KBM-7 (cell line): Measurements from ENCODE around the gene CRB2.
"Not testable (repeated sequence)": the region's sequence is repeated elsewhere in the genome, so short reads cannot be mapped to it uniquely, and the experiment has no call there.

Experiments used
- DNase-seq: peaks from one replicate; pipeline ENCODE4 v3.0.0-alpha.2; 2015
- in situ Hi-C: fragments of 300-500 bp; cut with MboI; formaldehyde crosslinking; loops from 2 replicates; pipeline ENCODE4 v1.14.3; 2020; ENCODE audit warnings: low sequenced_read_pairs, low pct_unique_long_range_greater_than_20kb, mixed read lengths

CRB2 gene

GRCh38 chr9:123392802-123393201 is 36.8 kb downstream of the CRB2 start:
- in situ Hi-C loops, result no loop called here
- no peak for DNase-seq

- DNase-seq, result no peak
- in situ Hi-C loops, result no loop called here
These were observed 38.6 kb downstream of the CRB2 start for GRCh38 chr9:123394291-123395235.

- no peak for DNase-seq
- in situ Hi-C loops, result no loop called here
These were observed 39.3 kb downstream of the CRB2 start for GRCh38 chr9:123395276-123395688.

GRCh38 chr9:123395689-123396511 is 39.9 kb downstream of the CRB2 start:
- DNase-seq, result no peak
- in situ Hi-C loops, result no loop called here

DNA sequence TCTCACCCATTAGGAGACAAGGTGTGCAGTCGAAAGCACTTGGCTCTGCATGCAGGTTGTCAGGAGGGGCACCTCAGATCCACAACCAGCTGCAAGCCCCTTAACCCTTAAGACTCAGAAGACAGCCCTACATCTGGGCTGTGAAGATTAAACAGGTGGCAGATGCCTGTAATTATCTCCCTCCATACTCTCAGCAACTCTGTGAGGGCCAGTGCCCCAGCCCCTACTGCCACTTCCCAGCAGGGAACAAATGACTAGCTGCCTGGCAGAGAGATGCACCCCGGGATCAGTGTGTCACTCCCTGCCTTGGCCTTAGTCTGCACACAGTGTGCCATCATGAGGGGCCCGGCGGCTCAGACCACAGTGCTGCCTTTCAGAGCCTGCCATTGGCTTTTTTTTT is 42.0 kb downstream of the CRB2 start:
- no peak for DNase-seq
- in situ Hi-C loops, result no loop called here

GRCh38 chr9:123398938-123399337 is 42.9 kb downstream of the CRB2 start:
- DNase-seq, in situ Hi-C loops: not testable (repeated sequence)

DNA sequence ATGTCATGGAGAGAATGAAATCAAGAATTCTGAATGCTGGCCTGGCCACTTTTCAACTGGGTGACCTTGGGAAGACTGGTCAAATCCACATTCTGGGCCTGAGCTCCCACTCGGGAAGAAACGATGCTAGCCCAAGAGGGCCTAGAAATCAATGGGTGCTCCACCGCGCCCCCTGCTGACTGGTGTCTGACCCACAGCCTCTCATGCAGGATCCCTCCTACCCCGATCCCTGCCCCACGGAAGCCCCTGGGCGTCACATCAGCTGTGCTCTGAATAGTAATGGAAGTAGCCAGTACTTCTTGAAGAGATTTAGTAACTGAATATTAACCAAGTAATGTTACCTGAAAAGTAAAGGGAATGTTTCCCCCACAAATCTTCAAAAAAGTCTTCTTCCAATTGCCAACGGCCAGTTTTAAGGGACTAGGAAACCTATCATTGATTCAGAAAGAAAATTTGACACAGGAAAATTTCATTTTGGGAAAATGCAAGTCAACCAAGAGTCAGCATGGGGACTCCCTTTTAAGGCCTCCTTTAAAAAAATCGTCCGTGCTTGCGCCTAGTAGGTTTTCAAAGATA is 43.9 kb downstream of the CRB2 start:
- DNase-seq, result peak; percentile 45
- in situ Hi-C loops, result no loop called here

DNA sequence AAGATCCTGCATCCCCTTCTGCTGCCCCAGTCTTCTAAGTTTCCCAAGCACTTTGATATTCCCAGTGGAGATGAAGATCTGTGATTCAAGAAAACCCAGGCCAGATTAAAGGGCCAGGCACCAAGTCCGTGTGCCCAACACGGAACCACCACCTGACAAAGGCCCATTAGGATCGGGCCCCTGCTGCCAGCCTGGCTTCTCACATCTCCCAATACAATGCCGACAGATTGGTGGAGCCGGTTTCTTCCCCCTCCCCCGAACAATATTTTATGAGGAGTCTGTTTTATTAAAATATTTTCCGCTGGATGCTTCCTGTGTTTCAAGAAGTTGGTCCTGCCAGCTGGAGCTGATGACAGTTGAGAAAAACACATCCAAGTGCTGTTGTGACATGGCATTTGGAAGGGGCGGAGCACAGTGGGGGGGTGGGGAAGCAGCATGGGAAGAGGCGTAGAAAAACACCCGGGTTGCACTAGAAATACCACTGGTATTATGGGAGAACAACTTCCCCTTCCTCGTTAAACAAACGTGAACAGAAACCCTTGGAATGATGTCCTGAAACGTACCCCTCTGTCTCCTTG is 45.0 kb downstream of the CRB2 start:
- in situ Hi-C loops, result no loop called here
- DNase-seq, result no peak

GRCh38 chr9:123401879-123402513 is 46.0 kb downstream of the CRB2 start:
- in situ Hi-C loops, result no loop called here
- peak; percentile 58 for DNase-seq

DNA sequence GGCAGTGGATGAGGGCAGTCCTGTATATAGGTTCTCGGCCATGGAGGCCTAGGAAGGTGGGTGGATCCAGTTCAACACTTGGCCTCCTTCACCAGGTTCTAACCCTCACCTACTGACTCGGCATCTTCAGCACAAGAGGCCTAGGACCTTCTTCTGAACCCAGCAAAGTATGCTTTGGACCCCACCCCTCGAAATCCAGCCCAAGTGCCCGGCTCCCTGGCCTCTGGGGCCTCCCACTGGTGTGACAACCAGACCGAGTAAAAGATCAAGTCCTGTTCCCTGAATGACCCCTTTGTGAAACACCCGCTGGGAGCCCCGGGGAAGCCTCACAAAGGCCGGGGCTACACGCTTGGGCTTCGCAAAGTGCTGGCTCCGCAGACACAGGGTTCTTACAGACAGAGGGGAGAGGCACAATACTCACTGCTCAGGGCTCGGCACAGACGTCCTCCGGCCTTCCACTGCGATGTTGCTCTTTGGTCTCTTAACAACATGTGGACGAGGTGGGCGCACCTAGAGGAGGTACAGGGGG is 47.0 kb downstream of the CRB2 start:
- in situ Hi-C loops, result no loop called here
- DNase-seq, result no peak

DNA sequence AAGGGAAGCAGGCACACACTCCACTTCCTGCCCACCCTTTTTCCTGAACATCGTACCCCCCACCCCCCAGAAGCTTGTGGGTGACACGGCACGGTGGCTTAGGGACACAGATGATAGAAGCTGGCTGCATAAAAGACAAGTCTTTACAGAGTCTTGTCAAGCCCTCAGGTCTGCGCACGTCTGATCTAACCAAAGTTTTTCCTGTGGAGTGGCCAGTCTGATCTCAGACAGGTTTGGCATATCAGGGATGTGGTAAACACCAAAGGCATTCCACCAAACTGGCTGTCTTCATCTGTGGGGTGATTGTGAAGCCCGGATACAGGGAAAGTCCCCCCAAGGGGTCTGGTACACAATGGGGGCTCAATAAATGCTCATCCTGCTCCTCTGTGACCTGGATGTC is 50.0 kb downstream of the CRB2 start:
- DNase-seq, result no peak

DNA sequence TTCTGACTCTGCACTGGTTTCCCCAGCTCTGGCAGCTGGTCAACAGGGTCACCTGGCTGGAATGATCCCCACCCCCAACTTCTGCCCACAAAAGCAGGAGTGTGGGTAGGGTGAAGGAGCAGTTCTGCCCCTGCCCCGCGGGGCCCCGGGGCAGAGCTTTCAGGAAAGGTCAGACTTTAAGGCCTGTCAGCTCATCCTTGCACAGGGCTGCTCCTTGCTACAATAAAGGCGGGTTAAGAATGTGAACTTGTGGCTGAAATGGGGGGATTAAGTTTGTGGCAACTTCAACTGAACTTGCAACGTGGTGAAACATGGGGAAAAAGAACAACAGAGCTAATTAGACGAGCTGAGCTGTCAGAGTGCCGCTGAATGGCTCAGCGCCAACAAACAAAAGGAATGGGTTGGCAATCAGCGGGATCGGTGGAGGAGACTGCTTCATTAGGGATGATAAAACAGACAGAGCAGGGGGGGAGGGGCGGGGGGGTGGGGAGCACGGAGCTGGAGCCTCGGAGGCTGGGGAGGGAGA is 50.8 kb downstream of the CRB2 start:
- no peak for DNase-seq

More for the DNA sequence above, 50.0 kb downstream of the CRB2 start:
- in situ Hi-C loops, result no loop called here

DNA sequence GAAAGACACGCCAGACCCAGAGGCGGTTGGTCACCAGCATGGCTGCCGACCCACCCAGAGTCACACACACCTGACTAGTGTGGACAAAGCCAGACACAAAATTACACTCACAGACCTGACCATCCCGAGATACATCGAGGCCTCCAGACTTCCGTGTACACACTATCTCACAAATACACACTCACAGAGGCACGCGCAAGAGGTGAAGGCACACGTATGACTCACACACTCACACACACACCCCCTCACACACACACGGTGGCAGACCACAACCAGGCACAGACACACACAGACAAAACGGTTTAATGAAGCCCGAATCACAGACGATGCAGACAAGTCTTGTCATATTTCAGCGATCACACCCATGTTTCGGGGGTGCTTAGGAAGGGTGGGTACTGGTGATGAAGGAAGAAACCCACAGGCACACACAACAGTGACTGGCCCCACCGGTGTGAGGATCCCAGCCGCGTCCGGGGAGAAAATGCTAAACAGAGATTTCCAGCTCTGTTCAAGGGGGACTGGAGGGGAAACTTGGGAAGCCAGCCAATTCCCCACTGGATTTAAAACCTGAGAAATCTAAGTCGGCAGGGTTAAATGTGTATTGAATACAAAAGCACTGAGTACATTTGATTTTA is 51.3 kb downstream of the CRB2 start:
- in situ Hi-C loops, result no loop called here
- DNase-seq, result no peak

More for the DNA sequence above, 50.8 kb downstream of the CRB2 start:
- in situ Hi-C loops, result no loop called here

GRCh38 chr9:123408313-123409262 is 52.6 kb downstream of the CRB2 start:
- in situ Hi-C loops, result no loop called here
- DNase-seq, result no peak

DNA sequence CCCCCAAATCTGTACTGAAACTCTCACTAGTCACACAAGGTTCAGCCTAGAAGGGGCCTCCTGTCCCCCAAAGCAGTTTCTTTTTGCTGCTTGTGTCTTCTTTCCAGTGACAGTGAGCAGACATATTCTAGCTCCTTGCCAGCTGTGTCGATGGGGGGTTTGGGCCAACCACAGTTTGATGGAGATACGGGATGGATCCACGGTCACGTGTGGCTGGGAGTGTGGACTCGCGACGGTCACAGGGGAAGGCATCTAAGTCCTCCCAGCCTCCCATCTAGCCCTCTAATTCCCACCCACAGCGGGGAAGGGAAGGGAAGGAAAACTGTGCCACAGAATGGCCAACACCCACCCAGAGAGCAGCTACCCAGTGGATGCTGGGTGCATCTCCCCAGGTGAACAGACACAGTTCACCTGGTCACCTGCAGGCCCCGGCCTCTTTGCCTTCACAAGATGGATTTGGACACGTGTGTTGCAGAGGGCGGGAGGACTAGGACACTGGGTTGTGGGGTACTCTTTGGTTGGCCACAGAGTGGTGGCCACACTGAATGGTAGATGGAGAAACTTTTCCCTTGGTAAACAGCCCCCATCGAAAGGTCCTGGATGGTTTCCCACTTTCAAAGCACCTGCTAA is 54.4 kb downstream of the CRB2 start:
- no peak for DNase-seq
- in situ Hi-C loops, result no loop called here

GRCh38 chr9:123411191-123411590 is 55.2 kb downstream of the CRB2 start:
- in situ Hi-C loops, result no loop called here
- DNase-seq, result no peak

DNA sequence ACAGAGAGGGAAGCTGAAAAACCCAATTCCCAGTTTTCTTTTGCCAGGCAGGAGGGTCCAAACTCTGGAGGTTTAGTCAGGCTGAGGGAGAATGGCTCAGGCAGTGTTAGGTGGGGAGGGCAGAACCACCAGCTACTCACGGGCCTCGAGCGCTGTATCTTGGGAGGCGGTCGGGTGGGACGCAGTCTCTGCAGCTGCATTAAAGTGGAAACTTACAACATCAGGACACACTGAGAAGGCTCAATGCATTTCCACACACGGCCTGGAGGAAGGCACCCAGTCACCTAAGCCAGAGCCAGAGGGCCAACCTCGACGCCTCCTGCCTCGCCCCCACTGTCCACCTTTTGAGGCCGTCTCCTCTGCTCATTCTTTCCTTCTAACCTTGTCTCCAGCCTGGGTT is 55.6 kb downstream of the CRB2 start:
- in situ Hi-C loops, result no loop called here
- DNase-seq, result no peak
